HG03520 (cell line): ENCODE results near the gene LIF.

Source experiments
- ATAC-seq: cut with Tn5 transposase; IDR thresholded peaks from one replicate; pipeline ENCODE4 v1.9.1; 2021; ENCODE audit warnings: mild to moderate bottlenecking, moderate library complexity; ENCODE audit not compliant: unreplicated experiment

LIF gene

GRCh38 chr22:30193031-30193775 lies 53.4 kb downstream of the LIF start:
- no peak for ATAC-seq

GRCh38 chr22:30192427-30192826 lies 54.1 kb downstream of the LIF start:
- ATAC-seq = no peak

- no peak for ATAC-seq
These were observed 55.4 kb downstream of the LIF start for GRCh38 chr22:30191040-30191701.

DNA sequence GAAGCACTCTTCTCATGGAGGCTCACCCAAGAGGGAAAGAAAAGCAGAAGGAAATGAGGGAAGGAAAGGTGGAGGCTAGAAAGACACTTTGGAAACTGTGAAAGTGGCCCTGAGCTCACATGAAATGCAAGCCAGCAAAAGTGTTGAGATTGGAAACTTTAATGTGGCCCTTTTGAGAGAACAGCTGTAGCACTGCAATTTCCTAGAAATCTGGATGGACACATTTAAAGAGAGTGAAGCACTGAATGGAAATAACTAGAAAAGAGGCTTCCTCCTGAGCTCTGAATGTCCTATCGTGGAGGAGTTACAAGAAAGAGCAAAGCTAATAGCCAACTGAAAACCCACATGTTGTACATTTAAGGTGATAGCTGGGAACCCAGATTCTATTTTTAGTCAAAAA lies 56.0 kb downstream of the LIF start:
- ATAC-seq = no peak
